Measurements from ENCODE around the gene HHIPL2.

Gene HHIPL2

GRCh38 chr1:222547944-222548671 lies at the start of gene HHIPL2:
Gene HHIPL2, minus strand, starts transcription at chr1:222548104. Its CDS starts 60 bp downstream, at chr1:222548044.
- DNase-seq, result no peak

- DNase-seq, result no peak
These were observed 48.8 kb upstream of the HHIPL2 start for GRCh38 chr1:222596696-222597095.

- DNase-seq, result no peak
These were observed 46.9 kb upstream of the HHIPL2 start for GRCh38 chr1:222594789-222595188.

- no peak for DNase-seq
These were observed 44.3 kb upstream of the HHIPL2 start for GRCh38 chr1:222592171-222592570.

GRCh38 chr1:222589462-222590302 lies 41.8 kb upstream of the HHIPL2 start, which contains the start of gene TAF1A:
Gene TAF1A, minus strand, starts transcription at chr1:222589933.
- peak; percentile 96 for DNase-seq

GRCh38 chr1:222588135-222588534 lies 40.2 kb upstream of the HHIPL2 start:
- no peak for DNase-seq

GRCh38 chr1:222586842-222587241 lies 38.9 kb upstream of the HHIPL2 start:
- no peak for DNase-seq

GRCh38 chr1:222583079-222583478 lies 35.2 kb upstream of the HHIPL2 start:
- DNase-seq, result no peak

GRCh38 chr1:222582099-222582774 lies 34.3 kb upstream of the HHIPL2 start:
- DNase-seq, result no peak

GRCh38 chr1:222579316-222579715 lies 31.4 kb upstream of the HHIPL2 start:
- no peak for DNase-seq

- DNase-seq, result no peak
These were observed 22.9 kb upstream of the HHIPL2 start for GRCh38 chr1:222570837-222571236.

- no peak for DNase-seq
These were observed 13.8 kb upstream of the HHIPL2 start for GRCh38 chr1:222561656-222562055.

- no peak for DNase-seq
These were observed 9.7 kb upstream of the HHIPL2 start for GRCh38 chr1:222557574-222557973.

GRCh38 chr1:222557148-222557547 lies 9.2 kb upstream of the HHIPL2 start:
- no peak for DNase-seq

GRCh38 chr1:222555992-222556615 lies 8.2 kb upstream of the HHIPL2 start:
- DNase-seq, result peak; percentile 23

- DNase-seq, result no peak
These were observed 6.3 kb upstream of the HHIPL2 start for GRCh38 chr1:222554177-222554576.

- no peak for DNase-seq
These were observed 5.0 kb upstream of the HHIPL2 start for GRCh38 chr1:222552882-222553281.

GRCh38 chr1:222547260-222547614 lies 667 bp downstream of the HHIPL2 start:
- DNase-seq, result no peak

GRCh38 chr1:222546548-222547259 lies 1.2 kb downstream of the HHIPL2 start:
- peak; percentile 58 for DNase-seq

- no peak for DNase-seq
These were observed 1.8 kb downstream of the HHIPL2 start for GRCh38 chr1:222546091-222546490.

- DNase-seq, result no peak
These were observed 4.1 kb downstream of the HHIPL2 start for GRCh38 chr1:222543817-222544216.

GRCh38 chr1:222540598-222540995 lies 7.3 kb downstream of the HHIPL2 start:
- no peak for DNase-seq

All from NCI-H82 (cell line).